ENCODE data around the gene HGS. TPM values are rescaled to one million over a fixed set of nuclear protein-coding genes. Genes with fewer than 3 reads are reported as not detected.

HGS gene
- total RNA-seq, 1 experiment from 2014 or later = 240 TPM

DNA sequence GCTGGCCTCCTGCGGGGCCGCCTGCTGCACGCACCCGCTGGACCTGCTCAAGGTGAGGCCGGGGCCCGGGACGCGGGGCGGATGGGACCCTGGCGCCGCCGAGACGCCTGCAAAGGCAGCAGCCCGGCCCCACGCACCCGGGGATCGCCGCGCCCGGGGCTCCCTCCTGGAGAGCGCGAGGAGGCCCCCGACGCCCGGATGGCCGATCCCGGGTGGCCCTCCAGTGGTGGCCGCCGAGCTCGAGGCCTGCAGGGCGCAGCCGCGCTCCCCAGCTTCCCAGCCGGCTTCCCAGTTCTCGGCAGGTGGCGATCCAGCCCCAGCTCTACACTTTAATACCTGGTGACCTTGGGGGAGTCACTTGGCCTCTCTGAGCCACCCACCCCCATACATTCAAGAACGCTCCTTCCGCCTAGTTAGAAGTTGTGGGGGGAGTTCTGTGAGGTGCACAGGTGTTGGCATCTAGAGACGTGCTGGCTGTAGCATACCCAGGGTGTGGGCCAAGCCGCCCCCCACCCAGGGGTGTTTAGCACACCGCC, 28.7 kb downstream of the HGS start:
- TF ChIP-seq, protein P1, sequence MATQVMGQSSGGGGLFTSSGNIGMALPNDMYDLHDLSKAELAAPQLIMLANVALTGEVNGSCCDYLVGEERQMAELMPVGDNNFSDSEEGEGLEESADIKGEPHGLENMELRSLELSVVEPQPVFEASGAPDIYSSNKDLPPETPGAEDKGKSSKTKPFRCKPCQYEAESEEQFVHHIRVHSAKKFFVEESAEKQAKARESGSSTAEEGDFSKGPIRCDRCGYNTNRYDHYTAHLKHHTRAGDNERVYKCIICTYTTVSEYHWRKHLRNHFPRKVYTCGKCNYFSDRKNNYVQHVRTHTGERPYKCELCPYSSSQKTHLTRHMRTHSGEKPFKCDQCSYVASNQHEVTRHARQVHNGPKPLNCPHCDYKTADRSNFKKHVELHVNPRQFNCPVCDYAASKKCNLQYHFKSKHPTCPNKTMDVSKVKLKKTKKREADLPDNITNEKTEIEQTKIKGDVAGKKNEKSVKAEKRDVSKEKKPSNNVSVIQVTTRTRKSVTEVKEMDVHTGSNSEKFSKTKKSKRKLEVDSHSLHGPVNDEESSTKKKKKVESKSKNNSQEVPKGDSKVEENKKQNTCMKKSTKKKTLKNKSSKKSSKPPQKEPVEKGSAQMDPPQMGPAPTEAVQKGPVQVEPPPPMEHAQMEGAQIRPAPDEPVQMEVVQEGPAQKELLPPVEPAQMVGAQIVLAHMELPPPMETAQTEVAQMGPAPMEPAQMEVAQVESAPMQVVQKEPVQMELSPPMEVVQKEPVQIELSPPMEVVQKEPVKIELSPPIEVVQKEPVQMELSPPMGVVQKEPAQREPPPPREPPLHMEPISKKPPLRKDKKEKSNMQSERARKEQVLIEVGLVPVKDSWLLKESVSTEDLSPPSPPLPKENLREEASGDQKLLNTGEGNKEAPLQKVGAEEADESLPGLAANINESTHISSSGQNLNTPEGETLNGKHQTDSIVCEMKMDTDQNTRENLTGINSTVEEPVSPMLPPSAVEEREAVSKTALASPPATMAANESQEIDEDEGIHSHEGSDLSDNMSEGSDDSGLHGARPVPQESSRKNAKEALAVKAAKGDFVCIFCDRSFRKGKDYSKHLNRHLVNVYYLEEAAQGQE (IDR thresholded peaks at IDR 0.05; ENCODE audit: insufficient read depth in 1 of 2, low read depth in 2 of 2, low read length in 1 of 2) = no peak
- TF ChIP-seq SIN3A (IDR thresholded peaks at IDR 0.05; ENCODE audit: borderline replicate concordance, insufficient read depth, low read depth, low read length) = peak; percentile 71; the same call in 1 of the 2 replicates
- TF ChIP-seq TCF7L2 (IDR thresholded peaks at IDR 0.05; ENCODE audit: low read depth, low read length) = peak; percentile 97
- intact Hi-C loops (cut with micrococcal nuclease; ENCODE audit: unreplicated experiment) (no loop called here), in situ Hi-C loops (cut with HindIII; ENCODE audit: low pct_unique_long_range_greater_than_20kb, low sequenced_read_pairs) (no loop called here)
- CTCF ChIA-PET = no interaction called here
- no TSS peak for BruUV-seq (replicated peaks)
- Histone ChIP-seq H3K4me1 (ENCODE audit: control insufficient read depth, insufficient read depth, low read length) (peaks cover 37% of the 10 kb centered on the region), H3K4me3 (ENCODE audit: low read depth in 2 of 2, low read length in 2 of 2) (peak overlapping the region; percentile 78 to 82), H3K27me3 (ENCODE audit: control insufficient read depth, insufficient read depth, low read length) (no peaks in the 10 kb centered on the region), H3K36me3 (ENCODE audit: control insufficient read depth, insufficient read depth, low read length) (peaks cover 6% of the 10 kb centered on the region; the same call in 1 of the 2 replicates), H3K9me3 (ENCODE audit: control insufficient read depth, insufficient read depth, low read depth, low read length) (no peaks in the 10 kb centered on the region), H3K27ac (ENCODE audit: low read length) (peak overlapping the region; percentile 92)
- ATAC-seq (peak; percentile 52), DNase-seq (ENCODE audit: low read depth, low spot score) (no peak)
- POLR2A ChIA-PET = interaction anchor here (0.6 kb wide), 3 partner anchors 9 to 35 kb away, joined by 4 to 5 read pairs (median 4); partner anchors contain the start of gene MRPL12

DNA sequence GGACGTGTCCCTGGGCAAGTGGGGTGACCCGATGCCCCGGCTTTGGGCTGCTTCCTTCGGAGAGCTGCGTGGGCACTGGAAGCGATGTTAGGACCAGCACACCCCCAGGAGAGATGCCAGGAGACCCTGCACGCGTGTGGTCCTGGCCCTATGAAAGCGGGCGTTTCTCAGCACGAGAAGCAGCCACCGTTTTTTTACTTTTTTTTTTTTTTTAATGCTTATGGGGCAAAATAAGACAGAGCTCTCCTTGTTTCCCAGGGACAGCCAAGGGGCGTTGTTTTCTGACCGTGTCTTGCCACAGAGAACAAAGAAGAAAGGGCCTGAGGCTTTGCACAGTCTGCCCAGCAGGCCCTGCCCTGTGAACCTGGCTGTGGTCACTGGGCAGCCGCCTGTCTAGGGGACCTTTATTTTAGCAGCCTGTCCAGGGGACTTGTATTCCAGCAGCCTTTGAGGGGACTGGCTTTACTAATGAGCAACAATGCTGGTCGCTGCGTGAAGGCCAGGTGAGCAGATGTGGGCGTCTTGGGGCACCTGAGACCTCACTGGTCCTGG, 29.3 kb downstream of the HGS start:
- BruUV-seq (replicated peaks) = no TSS peak
- ATAC-seq (no peak), DNase-seq (ENCODE audit: low read depth, low spot score) (no peak)
- Histone ChIP-seq H3K27ac (ENCODE audit: low read length) (peak overlapping the region; percentile 92), H3K4me3 (ENCODE audit: low read depth in 2 of 2, low read length in 2 of 2) (peak overlapping the region; percentile 78 to 82), H3K4me1 (ENCODE audit: control insufficient read depth, insufficient read depth, low read length) (peaks cover 37% of the 10 kb centered on the region), H3K27me3 (ENCODE audit: control insufficient read depth, insufficient read depth, low read length) (no peaks in the 10 kb centered on the region), H3K36me3 (ENCODE audit: control insufficient read depth, insufficient read depth, low read length) (peaks cover 3% of the 10 kb centered on the region; the same call in 1 of the 2 replicates), H3K9me3 (ENCODE audit: control insufficient read depth, insufficient read depth, low read depth, low read length) (no peaks in the 10 kb centered on the region)
- ChIA-PET POLR2A (interaction anchor here (0.6 kb wide), 5 partner anchors 10 to 247 kb away, joined by 4 to 7 read pairs (median 5); no protein-coding TSS in a partner anchor), CTCF (no interaction called here)
- intact Hi-C loops (cut with micrococcal nuclease; ENCODE audit: unreplicated experiment) (no loop called here), in situ Hi-C loops (cut with HindIII; ENCODE audit: low pct_unique_long_range_greater_than_20kb, low sequenced_read_pairs) (no loop called here)
- TF ChIP-seq SIN3A (IDR thresholded peaks at IDR 0.05; ENCODE audit: borderline replicate concordance, insufficient read depth, low read depth, low read length) (no peak), POLR2AphosphoS5 (IDR thresholded peaks at IDR 0.05; ENCODE audit: low read depth, low read length) (no peak), TCF7L2 (IDR thresholded peaks at IDR 0.05; ENCODE audit: low read depth, low read length) (no peak)
- TF ChIP-seq, protein P2, sequence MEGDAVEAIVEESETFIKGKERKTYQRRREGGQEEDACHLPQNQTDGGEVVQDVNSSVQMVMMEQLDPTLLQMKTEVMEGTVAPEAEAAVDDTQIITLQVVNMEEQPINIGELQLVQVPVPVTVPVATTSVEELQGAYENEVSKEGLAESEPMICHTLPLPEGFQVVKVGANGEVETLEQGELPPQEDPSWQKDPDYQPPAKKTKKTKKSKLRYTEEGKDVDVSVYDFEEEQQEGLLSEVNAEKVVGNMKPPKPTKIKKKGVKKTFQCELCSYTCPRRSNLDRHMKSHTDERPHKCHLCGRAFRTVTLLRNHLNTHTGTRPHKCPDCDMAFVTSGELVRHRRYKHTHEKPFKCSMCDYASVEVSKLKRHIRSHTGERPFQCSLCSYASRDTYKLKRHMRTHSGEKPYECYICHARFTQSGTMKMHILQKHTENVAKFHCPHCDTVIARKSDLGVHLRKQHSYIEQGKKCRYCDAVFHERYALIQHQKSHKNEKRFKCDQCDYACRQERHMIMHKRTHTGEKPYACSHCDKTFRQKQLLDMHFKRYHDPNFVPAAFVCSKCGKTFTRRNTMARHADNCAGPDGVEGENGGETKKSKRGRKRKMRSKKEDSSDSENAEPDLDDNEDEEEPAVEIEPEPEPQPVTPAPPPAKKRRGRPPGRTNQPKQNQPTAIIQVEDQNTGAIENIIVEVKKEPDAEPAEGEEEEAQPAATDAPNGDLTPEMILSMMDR (IDR thresholded peaks at IDR 0.05) = no peak
- TF ChIP-seq, protein P1 (IDR thresholded peaks at IDR 0.05; ENCODE audit: insufficient read depth in 1 of 2, low read depth in 2 of 2, low read length in 1 of 2) = no peak

Data from Panc1 (cell line).